DOHH2 (cell line): ENCODE results near the gene DNAH10.

Source experiments
- H3F3A ChIP-seq: fragments of 200-600 bp; sonication (generic), shearing (Covaris generic); 2 replicates; pipeline ENCODE4 v1.6.0; 2016; ENCODE audit warnings: antibody characterized with exemption, mild to moderate bottlenecking; ENCODE audit not compliant: control insufficient read depth, insufficient read depth
- H3K27ac ChIP-seq: fragments of 200-600 bp; sonication (generic); 2 replicates; pipeline ENCODE4 v1.5.1; 2014; ENCODE audit warnings: low read depth, mild to moderate bottlenecking, low read length, moderate library complexity
- H3K27me3 ChIP-seq: fragments of 200-600 bp; sonication (generic); 2 replicates; pipeline ENCODE4 v1.6.1; 2014; ENCODE audit warnings: mild to moderate bottlenecking, low read length, mixed read lengths; ENCODE audit not compliant: control insufficient read depth
- H3K36me3 ChIP-seq: fragments of 200-600 bp; sonication (generic); 2 replicates; pipeline ENCODE4 v1.6.1; 2014; ENCODE audit warnings: mild to moderate bottlenecking, low read length, moderate library complexity, mixed read lengths; ENCODE audit not compliant: control insufficient read depth
- H3K4me1 ChIP-seq: fragments of 200-600 bp; sonication (generic); 2 replicates; pipeline ENCODE4 v1.6.1; 2014; ENCODE audit warnings: mild to moderate bottlenecking, low read length, mixed read lengths; ENCODE audit not compliant: control insufficient read depth
- H3K4me2 ChIP-seq: fragments of 200-600 bp; sonication (generic); 2 replicates; pipeline ENCODE4 v1.6.0; 2014; ENCODE audit warnings: mild to moderate bottlenecking, low read length, moderate library complexity
- H3K4me3 ChIP-seq: fragments of 200-600 bp; sonication (generic); 2 replicates; pipeline ENCODE4 v1.5.1; 2014; ENCODE audit warnings: mild to moderate bottlenecking, low read length, mixed read lengths
- H3K79me2 ChIP-seq: fragments of 200-600 bp; sonication (generic); 2 replicates; pipeline ENCODE4 v1.6.1; 2014; ENCODE audit warnings: mild to moderate bottlenecking, low read length, mixed read lengths; ENCODE audit not compliant: control insufficient read depth
- H3K9me2 ChIP-seq: fragments of 200-600 bp; sonication (generic); replicated peaks from 2 replicates; pipeline ENCODE4 v1.6.1; 2014; ENCODE audit warnings: mild to moderate bottlenecking, low read length, mixed read lengths; ENCODE audit not compliant: control insufficient read depth
- H3K9me3 ChIP-seq: fragments of 200-600 bp; sonication (generic); 2 replicates; pipeline ENCODE4 v1.6.1; 2014; ENCODE audit warnings: antibody characterized with exemption, low read length, mixed read lengths; ENCODE audit not compliant: control insufficient read depth, insufficient read depth
- H4K20me1 ChIP-seq: fragments of 200-600 bp; sonication (generic); 2 replicates; pipeline ENCODE4 v1.6.0; 2014; ENCODE audit warnings: low read depth, mild to moderate bottlenecking, antibody characterized with exemption, low read length, moderate library complexity; ENCODE audit not compliant: control insufficient read depth, insufficient read depth
- EZH2phosphoT487 ChIP-seq: fragments of 200-600 bp; sonication (generic); IDR thresholded peaks from 2 replicates; pipeline ENCODE4 v1.6.1; 2017; ENCODE audit warnings: borderline replicate concordance, mild to moderate bottlenecking, antibody characterized with exemption, low read length, moderate library complexity, mixed read lengths
- TF ChIP-seq, protein P1 (sequence below): fragments of 200-600 bp; sonication (generic); IDR thresholded peaks from one replicate; pipeline ENCODE4 v1.5.1; 2014; ENCODE audit warnings: antibody characterized with exemption, mild to moderate bottlenecking, low read depth, low read length; ENCODE audit not compliant: poor library complexity, severe bottlenecking

The DNAH10 gene

DNA sequence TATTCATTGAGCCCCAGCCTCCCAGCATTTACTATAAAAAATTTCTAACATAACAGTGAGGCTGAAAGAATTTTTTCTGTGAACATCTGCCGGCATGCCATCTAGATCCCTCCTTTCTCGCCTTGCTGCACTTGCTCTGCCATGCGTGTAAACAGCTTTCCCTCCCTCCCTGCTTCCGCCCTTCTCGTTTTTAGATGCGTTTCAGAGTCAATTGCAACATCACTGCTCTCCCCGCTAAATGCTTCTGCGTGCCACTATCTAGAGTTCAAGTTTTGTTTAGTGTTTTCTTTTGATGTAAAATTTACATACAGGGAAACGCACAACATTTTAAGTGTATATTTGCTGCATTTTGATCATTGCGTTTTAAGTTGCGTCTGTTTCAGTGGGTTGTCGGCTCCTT, 126.9 kb downstream of the DNAH10 start:
- H3K4me2 ChIP-seq: no peak overlapping the region
- H3K9me3 ChIP-seq: no peaks in the 10 kb centered on the region
- H3K27ac ChIP-seq: no peak overlapping the region
- no peaks in the 10 kb centered on the region for H3K4me1 ChIP-seq
- no peaks in the 10 kb centered on the region for H4K20me1 ChIP-seq
- peaks cover 5% of the 10 kb centered on the region; the same call in 1 of the 2 replicates for H3K27me3 ChIP-seq
- H3K36me3 ChIP-seq: no peaks in the 10 kb centered on the region
- no peaks in the 10 kb centered on the region for H3K9me2 ChIP-seq
- no peaks in the 10 kb centered on the region for H3K79me2 ChIP-seq
- no peak overlapping the region for H3K4me3 ChIP-seq
- H3F3A ChIP-seq: no peaks in the 10 kb centered on the region
- no peak for TF ChIP-seq EZH2phosphoT487
- TF ChIP-seq, protein P1, sequence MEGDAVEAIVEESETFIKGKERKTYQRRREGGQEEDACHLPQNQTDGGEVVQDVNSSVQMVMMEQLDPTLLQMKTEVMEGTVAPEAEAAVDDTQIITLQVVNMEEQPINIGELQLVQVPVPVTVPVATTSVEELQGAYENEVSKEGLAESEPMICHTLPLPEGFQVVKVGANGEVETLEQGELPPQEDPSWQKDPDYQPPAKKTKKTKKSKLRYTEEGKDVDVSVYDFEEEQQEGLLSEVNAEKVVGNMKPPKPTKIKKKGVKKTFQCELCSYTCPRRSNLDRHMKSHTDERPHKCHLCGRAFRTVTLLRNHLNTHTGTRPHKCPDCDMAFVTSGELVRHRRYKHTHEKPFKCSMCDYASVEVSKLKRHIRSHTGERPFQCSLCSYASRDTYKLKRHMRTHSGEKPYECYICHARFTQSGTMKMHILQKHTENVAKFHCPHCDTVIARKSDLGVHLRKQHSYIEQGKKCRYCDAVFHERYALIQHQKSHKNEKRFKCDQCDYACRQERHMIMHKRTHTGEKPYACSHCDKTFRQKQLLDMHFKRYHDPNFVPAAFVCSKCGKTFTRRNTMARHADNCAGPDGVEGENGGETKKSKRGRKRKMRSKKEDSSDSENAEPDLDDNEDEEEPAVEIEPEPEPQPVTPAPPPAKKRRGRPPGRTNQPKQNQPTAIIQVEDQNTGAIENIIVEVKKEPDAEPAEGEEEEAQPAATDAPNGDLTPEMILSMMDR: no peak

DNA sequence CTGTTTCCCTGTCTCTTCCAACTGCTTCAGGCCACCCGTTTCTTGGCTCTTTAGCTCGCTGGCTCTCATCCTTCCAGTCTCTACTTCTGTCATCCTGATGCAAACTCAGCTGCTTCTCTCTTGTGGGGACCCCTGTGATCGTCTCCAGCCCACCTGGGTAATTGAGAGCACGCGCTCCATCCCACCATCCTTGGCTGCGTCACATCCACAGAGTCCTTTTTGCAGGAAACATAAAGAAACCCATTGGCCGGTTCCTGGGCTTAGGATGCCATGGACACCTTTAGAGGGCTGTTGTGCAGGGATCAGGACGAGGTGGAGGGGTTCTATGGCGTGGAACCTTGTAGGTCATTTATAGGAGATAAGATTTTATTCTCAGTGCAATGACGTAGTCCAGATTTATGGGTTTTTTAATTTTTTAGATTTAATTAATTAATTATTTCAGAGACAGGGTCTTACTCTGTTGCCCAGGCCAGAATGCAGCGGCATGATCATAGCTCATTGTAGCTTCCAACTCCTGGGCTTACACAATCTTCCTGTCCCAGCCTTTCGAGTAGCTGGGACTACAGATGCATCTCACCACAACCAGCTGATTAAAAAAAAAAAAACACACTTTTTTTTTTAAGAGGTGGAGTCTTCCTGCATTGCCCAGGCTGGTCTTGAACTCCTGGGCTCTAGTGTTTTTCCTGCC, 127.9 kb downstream of the DNAH10 start:
- Histone ChIP-seq H3K79me2 (no peaks in the 10 kb centered on the region), H3K27ac (no peak overlapping the region), H3K9me3 (no peaks in the 10 kb centered on the region), H3F3A (no peaks in the 10 kb centered on the region), H3K36me3 (no peaks in the 10 kb centered on the region), H3K4me2 (no peak overlapping the region), H3K9me2 (no peaks in the 10 kb centered on the region), H4K20me1 (no peaks in the 10 kb centered on the region), H3K4me1 (no peaks in the 10 kb centered on the region), H3K27me3 (peaks cover 5% of the 10 kb centered on the region; the same call in 1 of the 2 replicates), H3K4me3 (no peak overlapping the region)
- no peak for TF ChIP-seq EZH2phosphoT487
- TF ChIP-seq, protein P1: no peak

DNA sequence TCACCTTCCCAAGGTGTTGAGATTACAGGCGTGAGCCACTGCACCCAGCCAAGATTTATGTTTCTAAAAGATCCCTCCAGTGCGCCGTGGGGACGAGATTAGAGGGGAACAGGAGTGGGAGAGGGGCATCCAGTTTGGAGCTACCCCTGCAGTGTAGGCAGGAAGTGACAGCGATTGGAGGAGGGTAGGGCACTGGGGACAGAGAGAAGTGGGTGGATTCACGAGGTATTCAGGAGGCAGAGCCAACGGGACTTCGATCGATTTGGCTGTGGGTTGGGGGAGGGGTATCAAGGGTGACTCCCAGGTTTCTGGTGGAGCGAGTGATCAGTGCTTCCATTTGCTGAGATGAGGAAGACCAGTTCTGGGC, 128.4 kb downstream of the DNAH10 start:
- H3K4me2 ChIP-seq: no peak overlapping the region
- H3K4me1 ChIP-seq: no peaks in the 10 kb centered on the region
- H3K9me2 ChIP-seq: no peaks in the 10 kb centered on the region
- H3K27me3 ChIP-seq: peaks cover 5% of the 10 kb centered on the region; the same call in 1 of the 2 replicates
- no peaks in the 10 kb centered on the region for H4K20me1 ChIP-seq
- no peaks in the 10 kb centered on the region for H3F3A ChIP-seq
- H3K27ac ChIP-seq: no peak overlapping the region
- H3K36me3 ChIP-seq: no peaks in the 10 kb centered on the region
- no peak overlapping the region for H3K4me3 ChIP-seq
- no peaks in the 10 kb centered on the region for H3K79me2 ChIP-seq
- no peak for TF ChIP-seq EZH2phosphoT487
- TF ChIP-seq, protein P1: no peak
- H3K9me3 ChIP-seq: no peaks in the 10 kb centered on the region
